ENCODE results near the gene FERMT1. TPM values are rescaled to one million over a fixed set of nuclear protein-coding genes. Genes with fewer than 3 reads are reported as not detected.

FERMT1 gene
- total RNA-seq, 1 donor from 2014 or later = 0.29 TPM

- Mint-ChIP-seq H3K27me3 (ENCODE audit: unreplicated experiment) (peaks cover 1% of the 10 kb centered on the region), H3K4me1 (ENCODE audit: low read depth, unreplicated experiment) (no peaks in the 10 kb centered on the region), H3K36me3 (ENCODE audit: unreplicated experiment) (no peaks in the 10 kb centered on the region), H3K27ac (ENCODE audit: unreplicated experiment) (no peak overlapping the region), H3K4me3 (ENCODE audit: unreplicated experiment) (no peak overlapping the region), H3K9me3 (ENCODE audit: unreplicated experiment) (peaks cover 1% of the 10 kb centered on the region)
- no peak for TF ChIP-seq CTCF (IDR thresholded peaks at IDR 0.05; ENCODE audit: partially characterized antibody, unreplicated experiment)
- no peak for DNase-seq
Measured at GRCh38 chr20:6044115-6044514, 78.7 kb downstream of the FERMT1 start.

GRCh38 chr20:6041808-6042265 lies 81.0 kb downstream of the FERMT1 start:
- Mint-ChIP-seq H3K27me3 (ENCODE audit: unreplicated experiment) (peaks cover 1% of the 10 kb centered on the region), H3K4me1 (ENCODE audit: low read depth, unreplicated experiment) (no peaks in the 10 kb centered on the region), H3K4me3 (ENCODE audit: unreplicated experiment) (no peak overlapping the region), H3K27ac (ENCODE audit: unreplicated experiment) (no peak overlapping the region), H3K36me3 (ENCODE audit: unreplicated experiment) (no peaks in the 10 kb centered on the region), H3K9me3 (ENCODE audit: unreplicated experiment) (no peaks in the 10 kb centered on the region)
- TF ChIP-seq CTCF (IDR thresholded peaks at IDR 0.05; ENCODE audit: partially characterized antibody, unreplicated experiment) = no peak
- DNase-seq = no peak

GRCh38 chr20:6040958-6041807 lies 81.6 kb downstream of the FERMT1 start:
- Mint-ChIP-seq H3K4me1 (ENCODE audit: low read depth, unreplicated experiment) (no peaks in the 10 kb centered on the region), H3K27ac (ENCODE audit: unreplicated experiment) (no peak overlapping the region), H3K27me3 (ENCODE audit: unreplicated experiment) (peaks cover 1% of the 10 kb centered on the region), H3K36me3 (ENCODE audit: unreplicated experiment) (no peaks in the 10 kb centered on the region), H3K9me3 (ENCODE audit: unreplicated experiment) (no peaks in the 10 kb centered on the region), H3K4me3 (ENCODE audit: unreplicated experiment) (no peak overlapping the region)
- no peak for TF ChIP-seq CTCF (IDR thresholded peaks at IDR 0.05; ENCODE audit: partially characterized antibody, unreplicated experiment)
- DNase-seq = no peak

- DNase-seq = no peak
- H3K9me3 Mint-ChIP-seq (ENCODE audit: unreplicated experiment) = no peaks in the 10 kb centered on the region
- H3K4me1 Mint-ChIP-seq (ENCODE audit: low read depth, unreplicated experiment) = no peaks in the 10 kb centered on the region
- H3K27me3 Mint-ChIP-seq (ENCODE audit: unreplicated experiment) = peaks cover 1% of the 10 kb centered on the region
- no peak overlapping the region for H3K4me3 Mint-ChIP-seq (ENCODE audit: unreplicated experiment)
- TF ChIP-seq CTCF (IDR thresholded peaks at IDR 0.05; ENCODE audit: partially characterized antibody, unreplicated experiment) = no peak
- no peak overlapping the region for H3K27ac Mint-ChIP-seq (ENCODE audit: unreplicated experiment)
- H3K36me3 Mint-ChIP-seq (ENCODE audit: unreplicated experiment) = no peaks in the 10 kb centered on the region
Measured at GRCh38 chr20:6040540-6040939, 82.3 kb downstream of the FERMT1 start.

DNA sequence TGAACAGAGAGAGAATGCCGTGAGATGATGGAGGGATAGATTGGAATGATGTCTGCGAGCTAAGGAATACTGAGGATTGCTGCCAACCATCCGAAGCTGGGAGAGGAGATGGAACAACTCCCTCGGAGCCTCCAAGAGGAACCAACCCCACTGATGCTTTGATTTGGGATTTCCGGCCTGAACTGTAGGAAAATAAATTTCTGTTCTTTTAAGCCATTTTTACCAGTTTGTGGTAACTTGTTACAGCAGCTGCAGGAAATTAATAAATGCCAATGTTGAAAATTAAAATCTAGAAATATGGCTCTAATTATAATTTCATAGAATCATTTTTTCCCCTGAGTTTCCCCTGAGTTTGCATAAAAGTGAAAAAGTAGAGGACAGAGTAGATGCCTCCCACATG lies 83.1 kb downstream of the FERMT1 start:
- Mint-ChIP-seq H3K4me1 (ENCODE audit: low read depth, unreplicated experiment) (no peaks in the 10 kb centered on the region), H3K4me3 (ENCODE audit: unreplicated experiment) (no peak overlapping the region), H3K9me3 (ENCODE audit: unreplicated experiment) (no peaks in the 10 kb centered on the region), H3K27ac (ENCODE audit: unreplicated experiment) (no peak overlapping the region), H3K27me3 (ENCODE audit: unreplicated experiment) (peaks cover 1% of the 10 kb centered on the region), H3K36me3 (ENCODE audit: unreplicated experiment) (no peaks in the 10 kb centered on the region)
- TF ChIP-seq CTCF (IDR thresholded peaks at IDR 0.05; ENCODE audit: partially characterized antibody, unreplicated experiment) = no peak
- DNase-seq = no peak

Measured in glutamatergic neuron (in vitro differentiated cells).